ENCODE measurements around the gene VPS45.

DNA sequence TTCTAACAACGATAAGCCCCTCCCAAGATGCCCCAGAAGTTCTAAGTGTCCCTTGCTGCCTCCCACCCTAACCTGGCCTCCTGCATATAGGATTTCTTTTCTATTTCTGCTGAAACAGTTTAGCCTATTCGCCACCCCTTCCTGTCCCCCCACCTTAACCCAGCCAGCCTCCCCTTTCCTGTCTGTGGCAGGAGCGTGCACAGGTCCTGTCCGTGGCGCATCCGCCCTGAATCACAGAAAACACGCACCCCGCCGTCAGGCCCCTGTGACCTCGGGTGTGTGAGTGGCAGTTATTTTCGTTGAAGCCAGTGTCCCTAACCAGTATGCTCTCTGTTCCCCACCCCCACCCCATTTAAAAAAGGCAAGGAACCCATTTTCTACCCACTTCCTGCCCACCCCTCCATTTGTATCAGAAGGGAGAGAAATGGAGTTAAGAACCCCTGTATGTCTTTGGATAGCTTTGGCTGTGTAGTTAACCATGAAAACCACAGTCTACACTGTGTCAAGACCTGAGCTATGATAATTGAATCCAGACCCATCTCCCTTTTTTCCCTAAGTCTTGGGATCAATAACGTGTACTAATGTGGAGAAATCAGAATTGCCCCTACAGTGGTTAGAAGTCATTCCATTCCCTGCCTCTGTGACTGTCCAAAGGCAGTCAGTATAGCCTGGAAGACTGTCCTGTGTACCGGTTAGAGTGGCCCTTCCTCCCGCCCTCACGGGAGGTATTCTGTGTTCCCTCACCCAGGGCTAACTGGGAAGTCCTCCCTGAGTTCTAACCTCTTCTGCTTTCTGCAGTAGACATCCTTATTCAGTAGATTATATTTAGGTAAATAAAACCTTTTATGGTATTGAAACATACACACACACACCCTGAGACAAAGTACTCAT, 84.0 kb downstream of the VPS45 start:
- TF ChIP-seq CTCF (IDR thresholded peaks at IDR 0.05) (no peak), POLR2A (IDR thresholded peaks at IDR 0.05; ENCODE audit: low read depth) (no peak)
